Stomach (tissue), 9 donors: ENCODE results near the gene CCDC13. TPM values are rescaled to one million over a fixed set of nuclear protein-coding genes. Genes with fewer than 3 reads are reported as not detected.
A peak's percentile ranks its signal among the peaks of the same experiment; 100 is the strongest.

Experiments
- DNase-seq, 2 donors: peaks; one replicate each; pipeline versions ENCODE4 v3.0.0 to v3.0.0-alpha.2; 2013 to 2019
- H3K27ac ChIP-seq, 5 donors: fragments of 200-600 bp in 4 of 5; sonication (generic) in 4 of 5; one replicate each; pipeline ENCODE4 v1.5.1; 2013 to 2019; ENCODE audit warnings: mild to moderate bottlenecking in 1 of 5, moderate library complexity in 1 of 5
- H3K27me3 ChIP-seq, 3 donors: fragments of 200-600 bp; sonication (generic); one replicate each; pipeline ENCODE4 v1.5.1; 2017 to 2019; ENCODE audit warnings: mixed run types in 1 of 3
- H3K36me3 ChIP-seq, 4 donors: fragments of 200-600 bp; sonication (generic); 1 replicate in 3 of 4; 2 replicates in 1 of 4; pipeline ENCODE4 v1.5.1; 2016 to 2019
- H3K4me1 ChIP-seq, 4 donors: fragments of 200-600 bp; sonication (generic); one replicate each; pipeline ENCODE4 v1.5.1; 2016 to 2019
- H3K4me3 ChIP-seq, 4 donors: fragments of 200-600 bp; sonication (generic) in 3 of 4; one replicate each; pipeline ENCODE4 v1.5.1; 2016 to 2019; ENCODE audit warnings: mild to moderate bottlenecking in 1 of 4
- H3K9me3 ChIP-seq, 4 donors: fragments of 200-600 bp; sonication (generic); one replicate each; pipeline ENCODE4 v1.5.1; 2016 to 2019
- EP300 ChIP-seq: sonication (generic); formaldehyde crosslinking; IDR thresholded peaks from one replicate; pipeline ENCODE4 v1.6.1; 2017; ENCODE audit warnings: antibody characterized with exemption
- POLR2A ChIP-seq, 4 donors: fragments of 450-650 bp; IDR thresholded peaks; one replicate each; pipeline ENCODE4 v1.6.1; 2016; ENCODE audit warnings: antibody characterized with exemption in 4 of 4, control low read depth in 2 of 4, mild to moderate bottlenecking in 1 of 4, moderate library complexity in 1 of 4
- POLR2AphosphoS5 ChIP-seq, 3 donors: sonication (generic); formaldehyde crosslinking; IDR thresholded peaks; one replicate each; pipeline ENCODE4 v1.6.1; 2016; ENCODE audit warnings: antibody characterized with exemption in 3 of 3
- WGBS, 5 donors: extraction: QIAGEN DNeasy Blood & Tissue Kit in 3 of 5; methylation state at CpG; one replicate each; pipeline versions ENCODE4 v1.1.5 to v1.1.7; 2013 to 2018; 5-methylcytosine and 5-hydroxymethylcytosine counted together
- intact Hi-C: fragments of 100-400 bp; cut with DNase I; formaldehyde crosslinking; loops from one replicate; pipeline ENCODE4 v1.15.1; 2023; ENCODE audit warnings: low total_unique reads
- polyA plus RNA-seq, 3 donors: library from polyadenylated mRNA; stranded (reverse); fragments of 200-250 nt; gene quantifications; one replicate each; pipeline ENCODE4 v1.2.3, GENCODE V29; 2013
- total RNA-seq, 5 donors: library from RNA; depleted of rRNA; stranded (reverse); fragments of >200 nt; gene quantifications; one replicate each; pipeline versions ENCODE4 v1.1.0 to v1.2.3, GENCODE V29; 2014 to 2016
- TF ChIP-seq, protein P1 (sequence below), 7 experiments: fragments of 450-650 bp in 4 of 7; fragments of 200-600 bp in 3 of 7; sonication (generic) in 3 of 7; IDR thresholded peaks; one replicate each; pipeline ENCODE4 v1.5.1; 2016 to 2019; ENCODE audit warnings: antibody characterized with exemption in 7 of 7, control low read depth in 2 of 7, mild to moderate bottlenecking in 1 of 7
- donor health status: healthy with polysubstance abuse.
- donor health status: Bipolar disorder and iron deficiency.
- donor health status: healthy.

CCDC13 gene
- total and polyA plus RNA-seq, 8 donors: 0.44 to 31.7 (median 2.2) TPM; not detected in 1

DNA sequence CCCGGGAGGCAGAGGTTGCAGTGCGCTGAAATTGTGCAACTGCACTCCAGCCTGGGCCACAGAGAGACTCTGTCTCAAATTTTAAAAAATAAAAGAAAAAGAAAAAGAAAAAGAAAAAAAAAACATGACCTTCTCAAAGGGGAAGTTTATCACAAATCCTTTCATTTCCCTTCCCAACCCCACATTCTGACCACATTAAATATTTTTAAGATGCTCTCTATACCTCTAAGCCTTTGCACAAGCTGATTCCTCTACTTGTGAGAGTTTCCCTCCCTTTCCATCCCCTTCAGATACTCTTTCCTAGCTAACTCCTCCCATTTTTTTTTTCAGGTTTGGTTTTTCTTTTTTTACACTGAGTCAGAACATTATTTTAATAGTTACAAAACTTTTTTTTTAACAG lies 27.2 kb upstream of the CCDC13 start:
- Histone ChIP-seq H3K27me3 (no peaks in the 10 kb centered on the region), H3K36me3 (no peaks in the 10 kb centered on the region), H3K4me1 (peaks cover 28 to 63% (median 45%) of the 10 kb centered on the region in 4 donors), H3K27ac (peak overlapping the region; percentile 38 to 99 (median 68)), H3K9me3 (no peaks in the 10 kb centered on the region), H3K4me3 (peak overlapping the region in 1 of 4 donors; percentile 22)
- WGBS, 5 donors: 82 to 92% (median 91%) methylated on average over 2 of the region's 2 CpGs
- TF ChIP-seq POLR2A (IDR thresholded peaks at IDR 0.05) (no peak), EP300 (no peak), POLR2AphosphoS5 (IDR thresholded peaks at IDR 0.05) (no peak)
- TF ChIP-seq, protein P1, sequence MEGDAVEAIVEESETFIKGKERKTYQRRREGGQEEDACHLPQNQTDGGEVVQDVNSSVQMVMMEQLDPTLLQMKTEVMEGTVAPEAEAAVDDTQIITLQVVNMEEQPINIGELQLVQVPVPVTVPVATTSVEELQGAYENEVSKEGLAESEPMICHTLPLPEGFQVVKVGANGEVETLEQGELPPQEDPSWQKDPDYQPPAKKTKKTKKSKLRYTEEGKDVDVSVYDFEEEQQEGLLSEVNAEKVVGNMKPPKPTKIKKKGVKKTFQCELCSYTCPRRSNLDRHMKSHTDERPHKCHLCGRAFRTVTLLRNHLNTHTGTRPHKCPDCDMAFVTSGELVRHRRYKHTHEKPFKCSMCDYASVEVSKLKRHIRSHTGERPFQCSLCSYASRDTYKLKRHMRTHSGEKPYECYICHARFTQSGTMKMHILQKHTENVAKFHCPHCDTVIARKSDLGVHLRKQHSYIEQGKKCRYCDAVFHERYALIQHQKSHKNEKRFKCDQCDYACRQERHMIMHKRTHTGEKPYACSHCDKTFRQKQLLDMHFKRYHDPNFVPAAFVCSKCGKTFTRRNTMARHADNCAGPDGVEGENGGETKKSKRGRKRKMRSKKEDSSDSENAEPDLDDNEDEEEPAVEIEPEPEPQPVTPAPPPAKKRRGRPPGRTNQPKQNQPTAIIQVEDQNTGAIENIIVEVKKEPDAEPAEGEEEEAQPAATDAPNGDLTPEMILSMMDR (IDR thresholded peaks at IDR 0.05): no peak
- no peak for DNase-seq
- intact Hi-C loops: no loop called here

DNA sequence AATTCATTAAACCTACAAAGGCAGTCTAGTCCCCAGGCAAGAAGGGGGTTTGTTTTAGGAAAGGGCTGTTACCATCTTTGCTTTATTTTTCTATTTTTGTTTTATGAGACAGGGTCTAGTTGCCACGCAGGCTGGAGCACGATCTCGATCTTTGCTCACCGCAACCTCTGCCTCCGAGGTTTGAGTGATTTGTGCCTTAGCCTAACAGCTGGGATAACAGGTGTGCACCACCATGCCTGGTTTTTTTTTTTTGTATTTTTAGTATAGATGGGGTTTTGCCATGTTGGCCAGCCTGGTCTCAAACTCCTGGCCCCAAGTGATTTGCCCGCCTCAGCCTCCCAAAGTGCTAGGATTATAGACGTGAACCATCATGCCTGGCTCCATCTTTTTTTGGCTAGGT lies 26.3 kb upstream of the CCDC13 start:
- TF ChIP-seq POLR2A (IDR thresholded peaks at IDR 0.05) (no peak), EP300 (no peak), POLR2AphosphoS5 (IDR thresholded peaks at IDR 0.05) (no peak)
- TF ChIP-seq, protein P1 (IDR thresholded peaks at IDR 0.05): no peak
- Histone ChIP-seq H3K4me1 (peaks cover 25 to 63% (median 43%) of the 10 kb centered on the region in 4 donors), H3K27me3 (no peaks in the 10 kb centered on the region), H3K4me3 (no peak overlapping the region), H3K27ac (peak overlapping the region in 4 of 5 donors; percentile 47 to 99 (median 70)), H3K9me3 (no peaks in the 10 kb centered on the region), H3K36me3 (no peaks in the 10 kb centered on the region)
- intact Hi-C loops: no loop called here
- 74 to 81% (median 77%) methylated on average over 7 of the region's 7 CpGs for WGBS, 5 donors
- DNase-seq: no peak

DNA sequence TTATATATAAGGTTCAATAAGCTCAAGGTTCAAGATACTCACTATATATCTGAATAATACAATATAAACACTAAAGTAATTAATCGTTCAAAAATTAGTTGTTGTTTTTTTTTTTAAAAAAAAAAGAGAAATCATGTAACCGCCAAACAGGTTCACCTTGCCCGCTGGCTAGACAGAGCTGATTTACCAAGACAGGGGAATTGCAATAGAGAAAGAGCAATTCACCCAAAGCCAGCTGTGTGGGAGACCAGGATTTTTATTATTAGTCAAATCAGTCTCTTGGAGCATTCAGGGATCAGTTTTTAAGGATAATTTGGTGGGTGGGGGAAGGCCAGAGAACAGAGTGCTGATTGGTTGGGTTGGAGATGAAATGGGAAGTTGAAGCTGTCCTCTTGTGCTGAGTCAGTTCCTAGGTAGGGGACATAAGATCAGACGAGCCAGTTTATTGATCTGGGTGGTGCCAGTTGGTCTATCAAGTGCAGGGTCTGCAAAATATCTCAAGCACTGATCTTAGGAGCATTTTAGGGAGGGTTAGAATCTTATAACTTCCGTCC lies 23.4 kb upstream of the CCDC13 start:
- Histone ChIP-seq H3K27ac (no peak overlapping the region), H3K36me3 (peaks cover 6 to 27% (median 23%) of the 10 kb centered on the region in 4 donors), H3K4me1 (peaks cover 16 to 50% (median 32%) of the 10 kb centered on the region in 4 donors), H3K27me3 (no peaks in the 10 kb centered on the region), H3K9me3 (no peaks in the 10 kb centered on the region), H3K4me3 (no peak overlapping the region)
- intact Hi-C loops: no loop called here
- no peak for DNase-seq
- TF ChIP-seq POLR2AphosphoS5 (IDR thresholded peaks at IDR 0.05) (no peak), POLR2A (IDR thresholded peaks at IDR 0.05) (no peak), EP300 (no peak)
- TF ChIP-seq, protein P1 (IDR thresholded peaks at IDR 0.05): no peak
- WGBS, 5 donors: 74 to 98% (median 92%) methylated on average over 3 to 5 of the region's 5 CpGs

DNA sequence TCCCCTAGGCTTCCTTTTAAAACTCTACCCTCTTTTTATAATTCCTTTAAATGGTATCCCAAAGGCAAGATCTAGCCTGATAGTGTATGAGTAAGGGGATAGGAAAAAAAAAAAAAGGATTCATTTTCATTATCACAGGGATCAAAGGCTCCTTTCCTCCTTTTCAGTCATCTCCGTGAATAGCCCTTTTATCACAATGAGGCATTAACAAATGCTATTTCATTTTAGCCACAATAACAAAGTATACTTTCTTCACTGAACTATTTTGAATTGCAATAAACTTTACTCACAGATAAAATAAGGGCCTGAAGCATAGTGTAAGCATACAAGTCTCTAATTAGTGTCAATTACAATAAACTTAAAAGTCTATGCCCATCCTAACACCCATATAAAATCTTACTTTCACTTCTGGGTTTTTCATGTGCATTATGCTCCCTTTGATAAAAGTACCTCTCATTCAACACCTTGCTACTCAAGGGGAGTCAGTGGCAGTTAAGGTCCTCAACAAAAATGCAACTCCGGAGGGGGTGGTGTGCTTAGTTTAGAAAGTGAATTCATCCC lies 22.6 kb upstream of the CCDC13 start:
- no peak overlapping the region for H3K27ac ChIP-seq
- peaks cover 10 to 50% (median 31%) of the 10 kb centered on the region in 4 donors for H3K4me1 ChIP-seq
- H3K27me3 ChIP-seq: no peaks in the 10 kb centered on the region
- H3K36me3 ChIP-seq: peaks cover 6 to 32% (median 25%) of the 10 kb centered on the region in 4 donors
- no peak overlapping the region for H3K4me3 ChIP-seq
- DNase-seq: no peak
- intact Hi-C loops: no loop called here
- H3K9me3 ChIP-seq: no peaks in the 10 kb centered on the region
- WGBS, 5 donors: 85 to 94% (median 89%) methylated on average over 2 of the region's 2 CpGs
- TF ChIP-seq EP300 (no peak), POLR2A (IDR thresholded peaks at IDR 0.05) (no peak), POLR2AphosphoS5 (IDR thresholded peaks at IDR 0.05) (no peak)
- TF ChIP-seq, protein P1 (IDR thresholded peaks at IDR 0.05): no peak
